K562 treated with DMSO at 1 percent for 4 hours (cell line): ENCODE results near the gene DNPH1. TPM values are rescaled to one million over a fixed set of nuclear protein-coding genes. Genes with fewer than 3 reads are reported as not detected.

Experiments used
- total RNA-seq: library from RNA; unstranded; fragments of 300-600 nt; gene quantifications from 2 replicates; pipeline ENCODE4 v1.2.3, GENCODE V29; 2022; ENCODE audit not compliant: insufficient read depth

The DNPH1 gene, protein sequence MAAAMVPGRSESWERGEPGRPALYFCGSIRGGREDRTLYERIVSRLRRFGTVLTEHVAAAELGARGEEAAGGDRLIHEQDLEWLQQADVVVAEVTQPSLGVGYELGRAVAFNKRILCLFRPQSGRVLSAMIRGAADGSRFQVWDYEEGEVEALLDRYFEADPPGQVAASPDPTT
- 204 and 307 TPM in 2 replicates for total RNA-seq

GRCh38 chr6:43228951-43229802, at the start of gene DNPH1:
Gene DNPH1, minus strand, starts transcription at chr6:43229481. Its CDS starts 25 bp downstream, at chr6:43229456.

DNA sequence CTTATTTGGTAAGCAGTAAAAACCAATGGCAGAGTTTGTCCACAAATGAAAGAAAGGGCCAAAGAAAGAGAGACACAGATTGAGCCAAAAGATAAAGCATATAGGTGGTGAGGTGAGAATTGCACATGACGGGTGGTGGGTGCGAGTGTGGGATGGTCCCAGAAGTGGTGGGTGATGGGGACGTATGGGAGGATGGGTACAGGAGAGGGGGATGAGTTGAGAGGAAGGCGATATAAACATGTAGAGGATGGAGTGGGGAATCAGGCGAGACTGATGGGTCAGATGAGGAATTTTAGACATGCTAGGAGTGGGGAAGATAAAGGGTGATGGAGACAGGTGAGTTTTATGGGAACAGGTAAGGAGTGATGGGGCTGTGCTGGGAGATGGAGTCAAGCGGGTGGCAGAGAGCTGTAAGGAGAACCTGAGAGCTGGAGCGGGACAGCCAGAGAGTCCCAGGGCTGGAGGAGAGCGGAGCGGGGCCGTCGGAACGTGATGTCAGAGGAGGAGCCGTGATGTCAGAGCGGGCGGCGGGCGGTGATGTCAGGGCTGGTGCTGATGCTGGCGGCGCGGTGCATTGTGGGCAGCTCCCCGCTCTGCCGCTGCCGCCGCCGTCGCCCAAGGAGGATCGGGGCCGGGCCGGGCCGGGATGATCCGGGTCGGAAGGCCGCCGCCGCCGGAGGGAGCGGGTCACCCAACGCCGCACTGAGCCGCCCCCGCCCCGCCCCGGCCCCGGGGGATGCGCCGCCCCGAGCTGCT, 13.8 kb upstream of the DNPH1 start, which contains the start of gene TTBK1:
TTBK1 (plus strand) TSS at position 574 of the 756 bp plus-strand sequence. CDS start 3,180 bp downstream, outside the sequence.

DNA sequence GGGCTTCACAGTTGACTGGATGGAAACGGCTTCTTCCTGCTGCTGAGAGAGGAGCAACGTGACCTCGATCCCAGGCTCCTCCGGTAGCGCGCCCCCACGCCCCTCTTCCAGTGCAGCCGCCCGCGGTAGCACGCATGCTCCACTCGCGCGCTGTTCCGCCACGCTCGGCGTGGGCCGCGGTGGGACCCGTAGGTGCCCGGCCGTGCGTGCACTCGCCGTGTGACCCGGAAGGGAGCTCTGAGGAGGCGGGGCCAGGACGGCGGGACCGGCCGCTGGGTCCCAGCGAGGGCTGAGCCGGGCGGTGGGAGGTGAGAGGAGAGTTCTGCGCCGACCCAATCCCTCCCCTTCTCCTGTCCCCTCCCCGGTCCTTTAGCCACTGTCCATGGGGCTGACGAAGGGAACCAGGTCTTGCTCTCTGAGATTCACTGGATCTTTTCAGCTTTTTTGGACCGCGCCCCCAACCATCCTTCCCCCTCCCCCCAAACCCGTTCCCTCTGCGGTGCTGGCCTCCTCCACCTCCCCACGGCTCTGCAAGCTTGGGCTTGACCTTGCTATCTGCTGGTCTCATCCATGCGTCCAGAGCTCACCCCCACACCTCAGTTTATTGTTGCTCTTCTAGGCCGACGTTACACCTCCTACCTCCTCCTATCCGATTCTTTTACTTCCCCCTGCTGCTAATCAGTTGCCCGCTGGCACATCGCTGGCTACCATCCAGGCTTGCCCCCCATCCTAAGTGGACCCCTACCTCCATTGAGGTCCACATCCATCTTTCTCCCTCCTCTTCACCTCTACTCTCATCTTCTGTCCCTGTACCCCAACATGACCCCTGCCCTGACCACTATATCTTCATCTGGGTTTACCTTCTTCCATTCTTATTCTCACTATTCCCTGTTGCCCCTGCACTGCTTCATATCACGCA, 47.1 kb downstream of the DNPH1 start, which contains the start of gene CUL9:
CUL9 (plus strand) TSS at position 255 of the 919 bp plus-strand sequence. CDS start 2,115 bp downstream, outside the sequence.

Other genes starting within 250 kb of the DNPH1 start
- 47.6 and 53.3 TPM in 2 replicates for gene PPP2R5D, start 244.9 kb downstream of the DNPH1 start, total RNA-seq
- gene MEA1, start 215.5 kb downstream of the DNPH1 start, total RNA-seq, result 70.7 and 80.4 TPM in 2 replicates
- gene KLHDC3, start 215.2 kb downstream of the DNPH1 start, total RNA-seq, result 156 and 168 TPM in 2 replicates
- 74.9 and 92.3 TPM in 2 replicates for gene RRP36, start 207.9 kb downstream of the DNPH1 start, total RNA-seq
- gene CUL7, start 175.6 kb downstream of the DNPH1 start, total RNA-seq, result 22.7 and 29.4 TPM in 2 replicates
- 126 and 131 TPM in 2 replicates for gene MRPL2, start 170.0 kb downstream of the DNPH1 start, total RNA-seq
- 33.5 and 36.4 TPM in 2 replicates for gene KLC4, start 169.8 kb downstream of the DNPH1 start, total RNA-seq
- gene PTK7, start 153.2 kb downstream of the DNPH1 start, total RNA-seq, result 10.4 and 12.0 TPM in 2 replicates
- gene SRF, start 58.2 kb downstream of the DNPH1 start, total RNA-seq, result 33.6 and 38.1 TPM in 2 replicates
- 12.5 and 20.5 TPM in 2 replicates for gene CUL9, start 47.3 kb downstream of the DNPH1 start, total RNA-seq
- not detected in 2 replicates for gene TTBK1, start 14.0 kb upstream of the DNPH1 start, total RNA-seq
- not detected in 2 replicates for gene SLC22A7, start 68.8 kb upstream of the DNPH1 start, total RNA-seq
- gene CRIP3, start 79.3 kb upstream of the DNPH1 start, total RNA-seq, result not detected in 2 replicates
- 13.0 and 16.6 TPM in 2 replicates for gene ZNF318, start 140.2 kb upstream of the DNPH1 start, total RNA-seq
- 11.9 and 15.4 TPM in 2 replicates for gene ABCC10, start 198.1 kb upstream of the DNPH1 start, total RNA-seq
- 0.84 TPM in 1 of 2 replicates, not detected in the other for gene DLK2, start 226.1 kb upstream of the DNPH1 start, total RNA-seq
- gene TJAP1, start 248.1 kb upstream of the DNPH1 start, total RNA-seq, result 40.5 and 45.9 TPM in 2 replicates